T-helper 17 cell (primary cell): ENCODE data around the gene HOXC11. TPM values are rescaled to one million over a fixed set of nuclear protein-coding genes. Genes with fewer than 3 reads are reported as not detected.

Experiments used
- ATAC-seq: fragments of 150-1000 bp; cut with Tn5 transposase; 2 replicates; pipeline ENCODE4 v1.10.0; 2021; ENCODE audit warnings: mild to moderate bottlenecking, moderate library complexity
- DNase-seq, 3 donors: peaks; one replicate each; pipeline versions ENCODE4 v3.0.0 to v3.0.0-alpha.2; 2020 to 2021
- H3K9me3 ChIP-seq: one replicate; pipeline ENCODE4 v1.7.0; 2013; ENCODE audit warnings: low read length, mild to moderate bottlenecking; ENCODE audit not compliant: control insufficient read depth, poor library complexity, severe bottlenecking
- H3K27ac Mint-ChIP-seq: one replicate; pipeline ENCODE4 v1.8.0; 2022; ENCODE audit warnings: mild to moderate bottlenecking, moderate library complexity, mixed read lengths
- H3K27me3 Mint-ChIP-seq: one replicate; pipeline ENCODE4 v1.8.0; 2022; ENCODE audit warnings: mixed read lengths
- H3K36me3 Mint-ChIP-seq: one replicate; pipeline ENCODE4 v1.8.0; 2022; ENCODE audit warnings: low read depth, mixed read lengths
- H3K4me1 Mint-ChIP-seq: one replicate; pipeline ENCODE4 v1.8.0; 2022; ENCODE audit warnings: mild to moderate bottlenecking, mixed read lengths
- H3K4me3 Mint-ChIP-seq: one replicate; pipeline ENCODE4 v1.8.0; 2022; ENCODE audit warnings: mild to moderate bottlenecking, moderate library complexity, mixed read lengths
- total RNA-seq, 4 donors: library from RNA in 2 of 4; stranded (reverse) in 2 of 4; gene quantifications; one replicate each; pipeline ENCODE4 v1.2.3 and lab custom pipeline; 2022 to 2026

The HOXC11 gene
- total RNA-seq, 2 donors from 2014 or later = not detected

GRCh38 chr12:54016478-54016964 lies 43.6 kb downstream of the HOXC11 start:
- no peak overlapping the region for H3K4me3 Mint-ChIP-seq

GRCh38 chr12:54017027-54017788 lies 44.3 kb downstream of the HOXC11 start:
- H3K27ac Mint-ChIP-seq = peak overlapping the region; percentile 21
- ATAC-seq = peak; percentile 45
- peaks cover 11% of the 10 kb centered on the region for H3K4me1 Mint-ChIP-seq
- H3K9me3 ChIP-seq = peaks cover 2% of the 10 kb centered on the region
- no peak for DNase-seq
- peaks cover 10% of the 10 kb centered on the region for H3K36me3 Mint-ChIP-seq
- H3K27me3 Mint-ChIP-seq = peaks cover 62% of the 10 kb centered on the region
- peak overlapping the region; percentile 85 for H3K4me3 Mint-ChIP-seq

More at GRCh38 chr12:54016478-54016964, 43.6 kb downstream of the HOXC11 start:
- Mint-ChIP-seq H3K27ac (no peak overlapping the region), H3K27me3 (peaks cover 62% of the 10 kb centered on the region), H3K36me3 (peaks cover 7% of the 10 kb centered on the region), H3K4me1 (peaks cover 13% of the 10 kb centered on the region)
- ATAC-seq (no peak), DNase-seq (no peak)
- H3K9me3 ChIP-seq = peaks cover 2% of the 10 kb centered on the region

- ATAC-seq = peak; percentile 79
- Mint-ChIP-seq H3K27me3 (peaks cover 62% of the 10 kb centered on the region), H3K4me3 (peak overlapping the region; percentile 85), H3K4me1 (peaks cover 11% of the 10 kb centered on the region), H3K36me3 (peaks cover 10% of the 10 kb centered on the region), H3K27ac (no peak overlapping the region)
- peak; percentile 35 to 49 (median 48) for DNase-seq
- peaks cover 2% of the 10 kb centered on the region for H3K9me3 ChIP-seq
Measured at GRCh38 chr12:54017878-54018467, 45.0 kb downstream of the HOXC11 start.

- H3K4me1 Mint-ChIP-seq = peaks cover 11% of the 10 kb centered on the region
- peaks cover 8% of the 10 kb centered on the region for H3K36me3 Mint-ChIP-seq
- DNase-seq = no peak
- ATAC-seq = no peak
- peaks cover 62% of the 10 kb centered on the region for H3K27me3 Mint-ChIP-seq
- peak overlapping the region; percentile 85 for H3K4me3 Mint-ChIP-seq
- no peak overlapping the region for H3K27ac Mint-ChIP-seq
- peaks cover 2% of the 10 kb centered on the region for H3K9me3 ChIP-seq
Measured at GRCh38 chr12:54018468-54018984, 45.6 kb downstream of the HOXC11 start.

GRCh38 chr12:54019091-54019811 lies 46.3 kb downstream of the HOXC11 start:
- peaks cover 11% of the 10 kb centered on the region for H3K4me1 Mint-ChIP-seq
- peaks cover 2% of the 10 kb centered on the region for H3K9me3 ChIP-seq
- DNase-seq = no peak
- H3K36me3 Mint-ChIP-seq = peaks cover 8% of the 10 kb centered on the region
- H3K27me3 Mint-ChIP-seq = peaks cover 63% of the 10 kb centered on the region
- H3K27ac Mint-ChIP-seq = no peak overlapping the region
- peak overlapping the region; percentile 47 for H3K4me3 Mint-ChIP-seq
- ATAC-seq = no peak

GRCh38 chr12:54019924-54020590 lies 47.1 kb downstream of the HOXC11 start:
- no peaks in the 10 kb centered on the region for H3K9me3 ChIP-seq
- ATAC-seq (no peak), DNase-seq (no peak)
- peaks cover 11% of the 10 kb centered on the region for H3K4me1 Mint-ChIP-seq
- peaks cover 8% of the 10 kb centered on the region for H3K36me3 Mint-ChIP-seq
- H3K27me3 Mint-ChIP-seq = peaks cover 64% of the 10 kb centered on the region
- H3K4me3 Mint-ChIP-seq = peak overlapping the region; percentile 47
- H3K27ac Mint-ChIP-seq = no peak overlapping the region

- H3K36me3 Mint-ChIP-seq = peaks cover 8% of the 10 kb centered on the region
- peaks cover 11% of the 10 kb centered on the region for H3K4me1 Mint-ChIP-seq
- no peak for DNase-seq
- H3K27me3 Mint-ChIP-seq = peaks cover 61% of the 10 kb centered on the region
- no peak overlapping the region for H3K4me3 Mint-ChIP-seq
- H3K27ac Mint-ChIP-seq = no peak overlapping the region
- ATAC-seq = no peak
- H3K9me3 ChIP-seq = no peaks in the 10 kb centered on the region
Measured at GRCh38 chr12:54020591-54021405, 47.9 kb downstream of the HOXC11 start.

GRCh38 chr12:54021432-54022013 lies 48.6 kb downstream of the HOXC11 start:
- peaks cover 8% of the 10 kb centered on the region for H3K36me3 Mint-ChIP-seq
- peak; percentile 33 for ATAC-seq

GRCh38 chr12:54022960-54023884 lies 50.3 kb downstream of the HOXC11 start:
- Mint-ChIP-seq H3K27ac (no peak overlapping the region), H3K36me3 (peaks cover 9% of the 10 kb centered on the region), H3K27me3 (peaks cover 85% of the 10 kb centered on the region), H3K4me3 (no peak overlapping the region), H3K4me1 (peaks cover 6% of the 10 kb centered on the region)
- ATAC-seq (no peak), DNase-seq (no peak)
- no peaks in the 10 kb centered on the region for H3K9me3 ChIP-seq

More at GRCh38 chr12:54021432-54022013, 48.6 kb downstream of the HOXC11 start:
- no peak overlapping the region for H3K4me3 Mint-ChIP-seq
- H3K4me1 Mint-ChIP-seq = peaks cover 11% of the 10 kb centered on the region
- no peak for DNase-seq
- peak overlapping the region; percentile 72 for H3K27ac Mint-ChIP-seq
- H3K27me3 Mint-ChIP-seq = peaks cover 68% of the 10 kb centered on the region
- H3K9me3 ChIP-seq = no peaks in the 10 kb centered on the region

GRCh38 chr12:54024127-54024526 lies 51.2 kb downstream of the HOXC11 start:
- DNase-seq = no peak
- Mint-ChIP-seq H3K4me1 (peaks cover 9% of the 10 kb centered on the region), H3K4me3 (no peak overlapping the region), H3K36me3 (peaks cover 9% of the 10 kb centered on the region), H3K27me3 (peaks cover 91% of the 10 kb centered on the region), H3K27ac (no peak overlapping the region)
- no peaks in the 10 kb centered on the region for H3K9me3 ChIP-seq
- ATAC-seq = no peak
